ENCODE results near the gene ZNF230. TPM values are rescaled to one million over a fixed set of nuclear protein-coding genes. Genes with fewer than 3 reads are reported as not detected.

The ZNF230 gene
- total and polyA plus RNA-seq, 2 donors (not counting 3 experiments of a cell fraction or from before 2014, with no cell fraction given), result 1.4 to 2.9 TPM

- Histone ChIP-seq H3K79me2 (ENCODE audit: control insufficient read depth, insufficient read depth, low read length) (no peaks in the 10 kb centered on the region), H4K20me1 (replicated peaks; ENCODE audit: control insufficient read depth, extremely low read depth, insufficient read depth, low read length) (no peaks in the 10 kb centered on the region), H3K4me3 (replicated peaks in 1 of 3; ENCODE audit: insufficient read depth in 1 of 3, low read depth in 1 of 3, low read length in 3 of 3) (no peak overlapping the region), H3K27me3 (ENCODE audit: control insufficient read depth in 2 of 2, insufficient read depth in 2 of 2, low read length in 2 of 2) (no peaks in the 10 kb centered on the region), H3K4me2 (ENCODE audit: insufficient read depth, low read length) (no peak overlapping the region), H3K9me1 (replicated peaks; ENCODE audit: control insufficient read depth, extremely low read depth, insufficient read depth, low read length) (no peaks in the 10 kb centered on the region), H3K4me1 (ENCODE audit: control insufficient read depth, extremely low read depth, insufficient read depth, low read length) (no peaks in the 10 kb centered on the region), H3K27ac (ENCODE audit: insufficient read depth, low read depth, low read length) (no peak overlapping the region), H3K9me3 (replicated peaks; ENCODE audit: control insufficient read depth, insufficient read depth, low read length) (peaks cover 11% of the 10 kb centered on the region), H2AFZ (ENCODE audit: low read depth, low read length) (no peak overlapping the region), H3K36me3 (ENCODE audit: control insufficient read depth in 2 of 2, extremely low read depth in 1 of 2, insufficient read depth in 2 of 2, low read length in 2 of 2) (peaks cover 0 to 3% of the 10 kb centered on the region in 2 experiments), H3K9ac (replicated peaks; ENCODE audit: extremely low read depth, insufficient read depth, low read length) (no peak overlapping the region)
- FAIRE-seq, result no peak
- POLR2A ChIA-PET, result no interaction called here
- CTCF ChIA-PET, result no interaction called here
- no peak for TF ChIP-seq CTCF (IDR thresholded peaks at IDR 0.05; ENCODE audit: extremely low read depth in 1 of 2, insufficient read depth in 1 of 2, low read depth in 1 of 2, low read length in 2 of 2)
- TF ChIP-seq GATA2 (IDR thresholded peaks at IDR 0.05; ENCODE audit: insufficient read depth, insufficient read length, low read depth, low read length), result no peak
- TF ChIP-seq POLR2A (IDR thresholded peaks at IDR 0.05; ENCODE audit: low read depth, low read length), result no peak
- no peak for TF ChIP-seq MYC (IDR thresholded peaks at IDR 0.05; ENCODE audit: low read depth, low read length)
- TF ChIP-seq, protein P1, sequence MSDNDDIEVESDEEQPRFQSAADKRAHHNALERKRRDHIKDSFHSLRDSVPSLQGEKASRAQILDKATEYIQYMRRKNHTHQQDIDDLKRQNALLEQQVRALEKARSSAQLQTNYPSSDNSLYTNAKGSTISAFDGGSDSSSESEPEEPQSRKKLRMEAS (IDR thresholded peaks at IDR 0.05; ENCODE audit: insufficient read depth, insufficient read length), result no peak
- TF ChIP-seq JUN (IDR thresholded peaks at IDR 0.05; ENCODE audit: borderline replicate concordance, insufficient read depth, insufficient read length, low read depth), result no peak
- no peak for TF ChIP-seq EZH2 (IDR thresholded peaks at IDR 0.05; ENCODE audit: borderline replicate concordance, low read depth, low read length, severe bottlenecking)
- TF ChIP-seq POLR2AphosphoS5 (IDR thresholded peaks at IDR 0.05; ENCODE audit: insufficient read depth, low read depth, low read length), result no peak
- no peak for TF ChIP-seq FOS (IDR thresholded peaks at IDR 0.05; ENCODE audit: borderline replicate concordance, insufficient read depth, low read length)
- intact Hi-C loops (cut with micrococcal nuclease) (no loop called here), dilution Hi-C loops (cut with MboI; ENCODE audit: extremely low pct_ligation_motif_present, low sequenced_read_pairs) (no loop called here)
- DNase-seq (ENCODE audit: low read depth, low spot score), result no peak
- no TSS peak for BruUV-seq (replicated peaks)
These were observed 42.3 kb upstream of the ZNF230 start for GRCh38 chr19:43960411-43960810.

Data from endothelial cell of umbilical vein (primary cell).